CD4-positive, alpha-beta memory T cell (primary cell): ENCODE results near the gene TRHDE. TPM values are rescaled to one million over a fixed set of nuclear protein-coding genes. Genes with fewer than 3 reads are reported as not detected.

Source experiments
- CTCF ChIA-PET: fragments of 350-600 bp; sonication (Branson Sonifier 250); formaldehyde crosslinking; loops from one replicate; lab custom pipeline; 2021; ENCODE audit warnings: inconsistent platforms; ENCODE audit not compliant: partially characterized antibody; lab: Charles Lee
- POLR2A ChIA-PET: fragments of 350-600 bp; sonication (Branson Sonifier 250); formaldehyde crosslinking; loops from one replicate; lab custom pipeline; 2021; ENCODE audit not compliant: partially characterized antibody; lab: Charles Lee
- DNase-seq, 5 donors: peaks; one replicate each; pipeline versions ENCODE4 v3.0.0 to v3.0.0-alpha.2; 2020 to 2022; ENCODE audit warnings: mixed read lengths in 1 of 5
- H3K27ac ChIP-seq: one replicate; pipeline ENCODE4 v1.7.0; 2013; ENCODE audit warnings: low read depth, low read length
- H3K27me3 ChIP-seq: 2 replicates; pipeline ENCODE4 v1.7.0; 2013; ENCODE audit warnings: mild to moderate bottlenecking, low read length, moderate library complexity; ENCODE audit not compliant: insufficient read depth
- H3K36me3 ChIP-seq: 2 replicates; pipeline ENCODE4 v1.7.0; 2013; ENCODE audit warnings: mild to moderate bottlenecking, low read length, moderate library complexity; ENCODE audit not compliant: insufficient read depth
- H3K4me1 ChIP-seq: 2 replicates; pipeline ENCODE4 v1.7.0; 2013; ENCODE audit warnings: mild to moderate bottlenecking, low read length, moderate library complexity; ENCODE audit not compliant: insufficient read depth
- H3K4me3 ChIP-seq, 2 donors: one replicate each; pipeline ENCODE4 v1.7.0; 2013; ENCODE audit warnings: low read length in 2 of 2, mild to moderate bottlenecking in 1 of 2
- H3K9me3 ChIP-seq, 2 donors: one replicate each; pipeline ENCODE4 v1.7.0; 2013; ENCODE audit warnings: low read length in 2 of 2, control low read depth in 1 of 2; ENCODE audit not compliant: control insufficient read depth in 1 of 2
- H3K27ac Mint-ChIP-seq, 7 donors: one replicate each; pipeline ENCODE4 v1.8.0; 2020 to 2021; ENCODE audit warnings: mixed read lengths in 7 of 7, mild to moderate bottlenecking in 6 of 7, inconsistent platforms in 3 of 7, moderate library complexity in 3 of 7
- H3K27me3 Mint-ChIP-seq, 2 donors: one replicate each; pipeline ENCODE4 v1.8.0; 2020 to 2021; ENCODE audit warnings: mixed read lengths in 2 of 2
- H3K36me3 Mint-ChIP-seq, 2 donors: one replicate each; pipeline ENCODE4 v1.8.0; 2020 to 2021; ENCODE audit warnings: mixed read lengths in 2 of 2, inconsistent platforms in 1 of 2, mild to moderate bottlenecking in 1 of 2
- H3K4me1 Mint-ChIP-seq, 4 donors: one replicate each; pipeline ENCODE4 v1.8.0; 2020 to 2021; ENCODE audit warnings: mixed read lengths in 4 of 4, mild to moderate bottlenecking in 1 of 4
- H3K4me3 Mint-ChIP-seq, 8 donors: one replicate each; pipeline ENCODE4 v1.8.0; 2020 to 2021; ENCODE audit warnings: mixed read lengths in 8 of 8, mild to moderate bottlenecking in 7 of 8, moderate library complexity in 6 of 8, inconsistent platforms in 3 of 8
- H3K9me3 Mint-ChIP-seq, 8 donors: one replicate each; pipeline ENCODE4 v1.8.0; 2020 to 2021; ENCODE audit warnings: mixed read lengths in 8 of 8, mild to moderate bottlenecking in 5 of 8, inconsistent platforms in 3 of 8, moderate library complexity in 1 of 8
- intact Hi-C: fragments of 100-400 bp; cut with micrococcal nuclease; formaldehyde crosslinking; loops from one replicate; pipeline ENCODE4 v1.15.1; 2023
- polyA plus RNA-seq, 2 donors: library from polyadenylated mRNA; unstranded; fragments of 300-500 nt; fragmentation: Illumina TruSeq; gene quantifications; one replicate each; pipeline ENCODE4 v1.2.3, GENCODE V29; 2021
- total RNA-seq, 2 experiments: library from RNA; stranded (reverse); gene quantifications; one replicate each; pipeline ENCODE4 v1.2.3, GENCODE V29; 2021

The TRHDE gene
- total and polyA plus RNA-seq, 4 experiments from 2014 or later = not detected

DNA sequence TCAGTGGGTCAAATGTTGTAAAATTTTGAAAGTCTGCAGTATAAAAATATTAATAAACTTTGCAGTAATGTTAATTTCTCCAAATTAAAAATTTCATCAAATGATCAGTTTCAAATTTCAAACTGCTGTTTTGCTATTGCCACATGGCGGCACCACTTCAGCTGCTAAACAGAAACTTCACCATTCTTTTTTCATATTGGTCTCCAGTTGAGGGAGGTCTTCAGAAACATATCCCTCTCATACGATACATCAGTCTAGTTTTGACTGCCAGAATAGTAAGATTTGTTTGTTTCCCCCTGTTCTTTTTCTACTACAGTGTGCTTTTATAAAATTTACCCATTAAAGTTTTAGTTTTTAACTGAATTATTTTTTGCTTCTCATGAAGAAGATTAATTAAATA lies 4.2 kb upstream of the TRHDE start:
- no peak overlapping the region for H3K27ac Mint-ChIP-seq
- Histone ChIP-seq H3K4me1 (no peaks in the 10 kb centered on the region), H3K4me3 (no peak overlapping the region), H3K9me3 (no peaks in the 10 kb centered on the region), H3K36me3 (no peaks in the 10 kb centered on the region), H3K27me3 (no peaks in the 10 kb centered on the region), H3K27ac (no peak overlapping the region)
- H3K9me3 Mint-ChIP-seq = peaks cover 0 to 4% (median 0%) of the 10 kb centered on the region in 8 donors
- peaks cover 18 to 19% of the 10 kb centered on the region in 2 donors for H3K27me3 Mint-ChIP-seq
- H3K4me3 Mint-ChIP-seq = no peak overlapping the region
- intact Hi-C loops = no loop called here
- H3K36me3 Mint-ChIP-seq = no peaks in the 10 kb centered on the region
- no peaks in the 10 kb centered on the region for H3K4me1 Mint-ChIP-seq
- CTCF ChIA-PET = no interaction called here
- DNase-seq = no peak
- POLR2A ChIA-PET = no interaction called here

DNA sequence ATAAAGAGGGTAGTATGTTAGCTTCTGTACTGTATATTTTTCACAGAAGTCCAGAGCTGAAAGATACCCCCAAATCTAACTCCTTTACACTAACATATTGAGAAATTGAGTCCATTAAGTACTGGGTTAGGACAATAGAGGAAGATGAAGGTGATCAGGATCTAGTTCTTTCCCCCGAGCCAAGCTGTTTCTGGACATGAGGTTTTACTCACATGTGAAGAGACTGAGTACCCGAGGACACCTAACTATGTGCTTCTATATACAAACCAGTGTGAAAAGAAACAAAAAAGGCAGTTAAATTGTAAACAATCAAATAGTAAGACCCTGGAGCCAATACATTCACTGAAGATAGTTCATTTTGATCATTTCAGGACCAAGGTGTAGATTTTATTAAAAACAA lies 3.8 kb upstream of the TRHDE start:
- POLR2A ChIA-PET = no interaction called here

DNA sequence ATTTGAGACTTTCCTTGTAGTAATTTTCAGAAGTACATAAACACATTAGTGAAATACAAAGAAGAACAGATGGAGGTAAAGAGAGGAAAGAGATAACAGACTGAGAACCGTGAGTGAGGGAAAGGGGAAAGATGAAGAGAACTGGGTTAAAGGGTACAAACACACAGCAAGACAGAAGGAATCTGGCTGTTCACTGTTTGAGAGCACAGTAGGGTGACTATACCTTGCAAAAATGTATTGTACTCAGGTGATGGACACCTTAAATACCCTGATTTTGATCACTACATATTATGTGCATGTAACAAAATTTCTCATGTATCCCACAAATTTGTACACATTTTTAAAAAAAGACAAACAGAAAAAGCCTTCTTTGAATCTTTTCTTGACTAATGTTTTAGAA lies 2.7 kb upstream of the TRHDE start:
- CTCF ChIA-PET = no interaction called here
- H3K27me3 Mint-ChIP-seq = peaks cover 27% of the 10 kb centered on the region in 2 donors
- Histone ChIP-seq H3K9me3 (no peaks in the 10 kb centered on the region), H3K36me3 (no peaks in the 10 kb centered on the region), H3K4me3 (no peak overlapping the region), H3K27me3 (no peaks in the 10 kb centered on the region), H3K4me1 (no peaks in the 10 kb centered on the region), H3K27ac (no peak overlapping the region)
- POLR2A ChIA-PET = no interaction called here
- no peak overlapping the region for H3K4me3 Mint-ChIP-seq
- no peaks in the 10 kb centered on the region for H3K36me3 Mint-ChIP-seq
- DNase-seq = no peak
- intact Hi-C loops = no loop called here
- no peak overlapping the region for H3K27ac Mint-ChIP-seq
- H3K4me1 Mint-ChIP-seq = peaks cover 0 to 8% (median under 1%) of the 10 kb centered on the region in 4 donors
- H3K9me3 Mint-ChIP-seq = peaks cover 0 to 8% (median 0%) of the 10 kb centered on the region in 8 donors

More for the DNA sequence above, 3.8 kb upstream of the TRHDE start:
- Histone ChIP-seq H3K4me3 (no peak overlapping the region), H3K4me1 (no peaks in the 10 kb centered on the region), H3K27ac (no peak overlapping the region), H3K9me3 (no peaks in the 10 kb centered on the region), H3K27me3 (no peaks in the 10 kb centered on the region), H3K36me3 (no peaks in the 10 kb centered on the region)
- no peaks in the 10 kb centered on the region for H3K4me1 Mint-ChIP-seq
- peaks cover 0 to 4% (median 0%) of the 10 kb centered on the region in 8 donors for H3K9me3 Mint-ChIP-seq
- intact Hi-C loops = no loop called here
- H3K27me3 Mint-ChIP-seq = peaks cover 18 to 19% of the 10 kb centered on the region in 2 donors
- CTCF ChIA-PET = no interaction called here
- no peak for DNase-seq
- H3K27ac Mint-ChIP-seq = no peak overlapping the region
- H3K36me3 Mint-ChIP-seq = no peaks in the 10 kb centered on the region
- no peak overlapping the region for H3K4me3 Mint-ChIP-seq

- H3K27me3 Mint-ChIP-seq = peaks cover 31 to 32% of the 10 kb centered on the region in 2 donors
- CTCF ChIA-PET = no interaction called here
Measured at GRCh38 chr12:72270246-72270645, 1.9 kb upstream of the TRHDE start.

GRCh38 chr12:72270961-72271360 lies 1.2 kb upstream of the TRHDE start:
- H3K27me3 Mint-ChIP-seq = peaks cover 32 to 35% of the 10 kb centered on the region in 2 donors
- H3K9me3 ChIP-seq = no peaks in the 10 kb centered on the region

More at GRCh38 chr12:72270246-72270645, 1.9 kb upstream of the TRHDE start:
- no peaks in the 10 kb centered on the region for H3K36me3 ChIP-seq
- intact Hi-C loops = no loop called here
- DNase-seq = no peak
- Mint-ChIP-seq H3K4me3 (no peak overlapping the region), H3K36me3 (no peaks in the 10 kb centered on the region), H3K9me3 (peaks cover 0 to 8% (median 0%) of the 10 kb centered on the region in 8 donors), H3K27ac (no peak overlapping the region), H3K4me1 (peaks cover 0 to 8% (median under 1%) of the 10 kb centered on the region in 4 donors)
- no peak overlapping the region for H3K4me3 ChIP-seq
- no peak overlapping the region for H3K27ac ChIP-seq
- no peaks in the 10 kb centered on the region for H3K9me3 ChIP-seq
- POLR2A ChIA-PET = no interaction called here
- H3K27me3 ChIP-seq = no peaks in the 10 kb centered on the region
- no peaks in the 10 kb centered on the region for H3K4me1 ChIP-seq

GRCh38 chr12:72271451-72272090 lies 599 bp upstream of the TRHDE start:
- peak in 1 of 5 donors; percentile 33 for DNase-seq
- no peaks in the 10 kb centered on the region for H3K9me3 ChIP-seq
- peaks cover 32 to 35% of the 10 kb centered on the region in 2 donors for H3K27me3 Mint-ChIP-seq
- peaks cover 0 to 8% (median under 1%) of the 10 kb centered on the region in 4 donors for H3K4me1 Mint-ChIP-seq
- no peaks in the 10 kb centered on the region for H3K27me3 ChIP-seq
- intact Hi-C loops = no loop called here
- no peaks in the 10 kb centered on the region for H3K36me3 ChIP-seq
- H3K36me3 Mint-ChIP-seq = no peaks in the 10 kb centered on the region
- no peak overlapping the region for H3K27ac ChIP-seq
- peak overlapping the region in 2 of 8 donors; percentile 29 to 46 for H3K4me3 Mint-ChIP-seq
- H3K4me3 ChIP-seq = no peak overlapping the region
- H3K4me1 ChIP-seq = no peaks in the 10 kb centered on the region
- peaks cover 0 to 8% (median 0%) of the 10 kb centered on the region in 8 donors for H3K9me3 Mint-ChIP-seq
- ChIA-PET POLR2A (no interaction called here), CTCF (no interaction called here)
- no peak overlapping the region for H3K27ac Mint-ChIP-seq

More at GRCh38 chr12:72270961-72271360, 1.2 kb upstream of the TRHDE start:
- intact Hi-C loops = no loop called here
- Histone ChIP-seq H3K27me3 (no peaks in the 10 kb centered on the region), H3K27ac (no peak overlapping the region), H3K36me3 (no peaks in the 10 kb centered on the region), H3K4me1 (no peaks in the 10 kb centered on the region), H3K4me3 (no peak overlapping the region)
- CTCF ChIA-PET = no interaction called here
- no peak for DNase-seq
- Mint-ChIP-seq H3K9me3 (peaks cover 0 to 8% (median 0%) of the 10 kb centered on the region in 8 donors), H3K27ac (no peak overlapping the region), H3K4me3 (no peak overlapping the region), H3K4me1 (peaks cover 0 to 8% (median under 1%) of the 10 kb centered on the region in 4 donors), H3K36me3 (no peaks in the 10 kb centered on the region)
- POLR2A ChIA-PET = no interaction called here

DNA sequence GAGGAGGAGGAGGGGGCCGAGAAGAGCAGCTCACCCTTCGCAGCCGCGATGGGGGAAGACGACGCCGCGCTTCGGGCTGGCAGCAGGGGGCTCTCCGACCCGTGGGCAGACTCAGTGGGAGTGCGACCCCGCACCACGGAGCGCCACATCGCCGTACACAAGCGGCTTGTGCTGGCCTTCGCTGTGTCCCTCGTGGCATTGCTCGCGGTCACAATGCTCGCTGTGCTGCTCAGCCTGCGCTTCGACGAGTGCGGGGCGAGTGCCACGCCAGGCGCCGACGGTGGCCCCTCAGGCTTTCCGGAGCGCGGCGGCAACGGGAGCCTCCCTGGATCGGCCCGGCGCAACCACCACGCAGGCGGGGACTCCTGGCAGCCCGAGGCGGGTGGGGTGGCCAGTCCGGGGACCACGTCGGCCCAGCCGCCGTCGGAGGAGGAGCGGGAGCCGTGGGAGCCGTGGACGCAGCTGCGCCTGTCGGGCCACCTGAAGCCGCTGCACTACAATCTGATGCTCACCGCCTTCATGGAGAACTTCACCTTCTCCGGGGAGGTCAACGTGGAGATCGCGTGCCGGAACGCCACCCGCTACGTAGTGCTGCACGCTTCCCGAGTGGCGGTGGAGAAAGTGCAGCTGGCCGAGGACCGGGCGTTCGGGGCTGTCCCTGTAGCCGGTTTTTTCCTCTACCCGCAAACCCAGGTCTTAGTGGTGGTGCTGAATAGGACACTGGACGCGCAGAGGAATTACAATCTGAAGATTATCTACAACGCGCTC lies 745 bp downstream of the TRHDE start:
- no peak overlapping the region for H3K27ac Mint-ChIP-seq
- H3K4me1 ChIP-seq = no peaks in the 10 kb centered on the region
- DNase-seq = no peak
- ChIA-PET POLR2A (no interaction called here), CTCF (no interaction called here)
- peak overlapping the region in 1 of 8 donors; percentile 39 for H3K4me3 Mint-ChIP-seq
- H3K9me3 ChIP-seq = no peaks in the 10 kb centered on the region
- H3K4me1 Mint-ChIP-seq = peaks cover 0 to 8% (median under 1%) of the 10 kb centered on the region in 4 donors
- H3K36me3 ChIP-seq = no peaks in the 10 kb centered on the region
- no peaks in the 10 kb centered on the region for H3K27me3 ChIP-seq
- no peak overlapping the region for H3K4me3 ChIP-seq
- H3K9me3 Mint-ChIP-seq = peaks cover 0 to 8% (median 0%) of the 10 kb centered on the region in 8 donors
- intact Hi-C loops = no loop called here
- H3K27ac ChIP-seq = no peak overlapping the region
- no peaks in the 10 kb centered on the region for H3K36me3 Mint-ChIP-seq
- H3K27me3 Mint-ChIP-seq = peaks cover 33 to 35% of the 10 kb centered on the region in 2 donors
